ENCODE results near the gene TMED10. TPM values are rescaled to one million over a fixed set of nuclear protein-coding genes. Genes with fewer than 3 reads are reported as not detected.
A peak's percentile ranks its signal among the peaks of the same experiment; 100 is the strongest.

TMED10 gene
- total and polyA plus RNA-seq, 11 donors, result 56.4 to 398 (median 275) TPM

DNA sequence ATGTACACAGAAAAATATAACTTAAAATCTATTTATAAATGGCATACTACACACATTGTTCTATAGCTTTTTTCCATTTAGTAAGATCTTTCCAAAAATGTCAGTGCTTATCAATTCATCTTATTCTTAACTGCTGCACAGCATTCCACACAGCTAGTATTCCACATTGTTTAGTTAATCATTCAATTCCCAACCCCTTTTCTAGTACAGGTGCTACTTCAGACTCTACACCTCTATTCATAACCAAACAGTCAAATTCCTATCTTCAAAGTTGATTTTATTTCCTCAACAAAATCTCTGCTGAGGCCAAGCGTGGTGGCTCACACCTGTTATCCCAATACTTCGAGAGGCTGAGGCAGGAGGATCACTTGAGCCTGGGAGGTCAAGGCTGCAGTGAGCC, 37.2 kb downstream of the TMED10 start:
- no peak for DNase-seq
- Histone ChIP-seq H3K4me3 (no peak overlapping the region), H3K9me3 (no peaks in the 10 kb centered on the region), H3K4me1 (peaks cover 2 to 64% (median 28%) of the 10 kb centered on the region in 12 donors), H3K27ac (peak overlapping the region in 6 of 12 donors; percentile 0 to 85 (median 26)), H3K27me3 (no peaks in the 10 kb centered on the region), H3K36me3 (peaks cover 0 to 29% (median 16%) of the 10 kb centered on the region in 9 donors)
- intact Hi-C loops (cut with DNase I), result loop anchor here in 4 of 10 donors (5.0 to 10.0 kb wide), 3 partner anchors 346 to 526 kb away; partner anchors contain the start of genes ERG28 (in 1 of the 4) and TTLL5 (in 1 of the 4)
- TF ChIP-seq, protein P1, sequence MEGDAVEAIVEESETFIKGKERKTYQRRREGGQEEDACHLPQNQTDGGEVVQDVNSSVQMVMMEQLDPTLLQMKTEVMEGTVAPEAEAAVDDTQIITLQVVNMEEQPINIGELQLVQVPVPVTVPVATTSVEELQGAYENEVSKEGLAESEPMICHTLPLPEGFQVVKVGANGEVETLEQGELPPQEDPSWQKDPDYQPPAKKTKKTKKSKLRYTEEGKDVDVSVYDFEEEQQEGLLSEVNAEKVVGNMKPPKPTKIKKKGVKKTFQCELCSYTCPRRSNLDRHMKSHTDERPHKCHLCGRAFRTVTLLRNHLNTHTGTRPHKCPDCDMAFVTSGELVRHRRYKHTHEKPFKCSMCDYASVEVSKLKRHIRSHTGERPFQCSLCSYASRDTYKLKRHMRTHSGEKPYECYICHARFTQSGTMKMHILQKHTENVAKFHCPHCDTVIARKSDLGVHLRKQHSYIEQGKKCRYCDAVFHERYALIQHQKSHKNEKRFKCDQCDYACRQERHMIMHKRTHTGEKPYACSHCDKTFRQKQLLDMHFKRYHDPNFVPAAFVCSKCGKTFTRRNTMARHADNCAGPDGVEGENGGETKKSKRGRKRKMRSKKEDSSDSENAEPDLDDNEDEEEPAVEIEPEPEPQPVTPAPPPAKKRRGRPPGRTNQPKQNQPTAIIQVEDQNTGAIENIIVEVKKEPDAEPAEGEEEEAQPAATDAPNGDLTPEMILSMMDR (IDR thresholded peaks at IDR 0.05), result no peak
- no peak for TF ChIP-seq POLR2A (IDR thresholded peaks at IDR 0.05)
- 93 to 100% (median 98%) methylated on average over 2 of the region's 2 CpGs for WGBS, 4 donors
- no peak for ATAC-seq

DNA sequence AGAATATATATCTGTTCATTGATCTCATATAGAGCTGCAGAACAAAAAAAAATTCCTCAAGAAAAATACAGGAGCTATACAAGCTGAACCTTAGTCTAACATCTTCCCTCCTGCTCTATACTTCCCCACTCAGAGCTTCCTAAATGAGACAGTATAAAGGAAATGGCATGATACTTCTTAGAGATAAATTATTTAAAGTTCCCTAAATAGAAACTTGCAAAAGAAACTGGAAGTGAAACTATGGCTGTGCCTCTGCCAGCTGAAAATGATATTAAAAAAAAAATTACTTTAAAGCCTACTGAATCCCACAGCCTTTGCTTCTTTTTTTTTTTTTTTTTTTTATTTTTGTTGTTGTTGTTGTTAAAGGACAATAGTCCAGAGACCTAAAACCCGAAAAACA, 37.9 kb downstream of the TMED10 start:
- DNase-seq (no peak), ATAC-seq (peak in 2 of 4 donors; percentile 41 to 50)
- Histone ChIP-seq H3K36me3 (peaks cover 0 to 29% (median 23%) of the 10 kb centered on the region in 9 donors), H3K27me3 (no peaks in the 10 kb centered on the region), H3K4me3 (no peak overlapping the region), H3K9me3 (no peaks in the 10 kb centered on the region), H3K27ac (peak overlapping the region in 6 of 12 donors; percentile 18 to 85 (median 27)), H3K4me1 (peaks cover 2 to 57% (median 24%) of the 10 kb centered on the region in 12 donors)
- TF ChIP-seq, protein P1 (IDR thresholded peaks at IDR 0.05), result no peak
- no peak for TF ChIP-seq POLR2A (IDR thresholded peaks at IDR 0.05)
- 33 to 67% (median 45%) methylated on average over 1 of the region's 1 CpG for WGBS, 4 donors
- intact Hi-C loops (cut with DNase I), result loop anchor here in 4 of 10 donors (5.0 to 10.0 kb wide), 3 partner anchors 346 to 526 kb away; partner anchors contain the start of genes ERG28 (in 1 of the 4) and TTLL5 (in 1 of the 4)

DNA sequence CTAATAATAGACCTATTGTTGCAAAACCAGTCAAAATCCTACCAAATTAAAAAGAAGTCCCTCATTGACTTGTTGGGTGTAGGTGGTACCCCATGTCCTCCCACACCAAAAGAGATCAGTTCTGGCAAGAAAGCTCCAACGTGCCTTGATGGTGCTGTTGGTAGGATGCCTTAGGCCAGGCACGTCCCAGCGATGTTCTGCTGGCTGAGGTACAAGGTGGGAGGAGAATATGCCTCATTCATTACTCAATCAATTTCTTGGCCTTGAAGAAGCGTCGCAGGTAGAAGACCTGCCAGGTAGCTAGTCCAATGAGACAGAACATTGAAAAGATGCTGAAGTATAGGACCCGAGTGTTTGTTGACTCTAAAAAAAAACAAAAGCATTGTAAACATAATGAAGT, 41.8 kb downstream of the TMED10 start:
- peaks cover 0 to 54% (median 39%) of the 10 kb centered on the region in 9 donors for H3K36me3 ChIP-seq
- ATAC-seq (no peak), DNase-seq (no peak)
- TF ChIP-seq POLR2A (IDR thresholded peaks at IDR 0.05), result no peak
- TF ChIP-seq, protein P1 (IDR thresholded peaks at IDR 0.05), result no peak
- peak overlapping the region in 1 of 12 donors; percentile 21 for H3K27ac ChIP-seq
- no peak overlapping the region for H3K4me3 ChIP-seq
- no peaks in the 10 kb centered on the region for H3K9me3 ChIP-seq
- intact Hi-C loops (cut with DNase I), result loop anchor here in 9 of 10 donors (2.0 to 10.0 kb wide), 7 partner anchors 43 to 530 kb away; partner anchors contain the start of genes ERG28 (in 1 of the 9), TMED10 (in 1 of the 9) and TTLL5 (in 1 of the 9)
- H3K27me3 ChIP-seq, result no peaks in the 10 kb centered on the region
- peaks cover 0 to 26% (median 15%) of the 10 kb centered on the region in 12 donors for H3K4me1 ChIP-seq
- WGBS, 4 donors, result 80 to 87% (median 84%) methylated on average over 6 of the region's 6 CpGs

DNA sequence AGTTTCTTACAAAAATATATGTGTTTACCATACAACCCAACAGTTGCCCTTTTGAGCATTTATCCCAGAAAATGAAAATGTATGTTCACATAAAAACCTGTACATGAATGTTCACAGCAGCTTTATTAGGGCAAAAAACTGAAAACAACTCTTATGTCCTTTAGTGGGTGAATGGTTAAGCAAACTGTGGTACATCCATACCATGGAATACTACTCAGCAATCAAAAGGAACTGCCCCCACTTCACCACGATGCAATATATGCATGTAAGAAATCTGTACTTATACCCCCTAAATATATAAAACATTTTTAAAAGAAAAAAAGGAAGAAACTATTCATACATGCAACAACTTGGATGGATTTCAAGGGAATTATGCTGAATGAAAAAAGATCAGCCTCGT, 42.8 kb downstream of the TMED10 start:
- Histone ChIP-seq H3K4me3 (no peak overlapping the region), H3K36me3 (peaks cover 0 to 57% (median 39%) of the 10 kb centered on the region in 9 donors), H3K27ac (peak overlapping the region in 1 of 12 donors; percentile 33), H3K27me3 (no peaks in the 10 kb centered on the region), H3K9me3 (no peaks in the 10 kb centered on the region), H3K4me1 (peaks cover 0 to 19% (median 10%) of the 10 kb centered on the region in 12 donors)
- ATAC-seq (no peak), DNase-seq (no peak)
- 45 to 72% (median 57%) methylated on average over 2 of the region's 2 CpGs for whole genome bisulfite sequencing, 4 donors
- intact Hi-C loops (cut with DNase I), result loop anchor here (2.0 to 10.0 kb wide), 9 partner anchors 44 to 531 kb away; partner anchors contain the start of genes ERG28 (in 1 of the 10), TMED10 (in 1 of the 10) and TTLL5 (in 1 of the 10)
- TF ChIP-seq, protein P1 (IDR thresholded peaks at IDR 0.05), result no peak
- no peak for TF ChIP-seq POLR2A (IDR thresholded peaks at IDR 0.05)
